ENCODE results near the gene PRRT1B.

GRCh38 chr9:131495785-131496184, 49.5 kb upstream of the PRRT1B start:
- TF ChIP-seq ELF2 (CRISPR knock-in tag; IDR thresholded peaks at IDR 0.05) (no peak), E2F1 (CRISPR knock-in tag; IDR thresholded peaks at IDR 0.05) (no peak)
